WTC11 (cell line): Measurements from ENCODE around the gene FUCA1. TPM values are rescaled to one million over a fixed set of nuclear protein-coding genes. Genes with fewer than 3 reads are reported as not detected.

Experiments
- ATAC-seq: fragments of 200-7000 bp; cut with Tn5 transposase; 2 replicates; pipeline ENCODE4 v1.10.0; 2021; ENCODE audit warnings: mild to moderate bottlenecking, moderate library complexity
- CTCF ChIA-PET: fragments of 300-600 bp; sonication (Branson Sonifier 250); formaldehyde crosslinking; loops from one replicate; lab custom pipeline; 2021; ENCODE audit warnings: antibody characterized with exemption; lab: Charles Lee
- POLR2A ChIA-PET: fragments of 350-600 bp; sonication (Branson Sonifier 250); formaldehyde crosslinking; loops from one replicate; lab custom pipeline; 2021; ENCODE audit warnings: antibody characterized with exemption; lab: Charles Lee
- DNase-seq: peaks from one replicate; pipeline ENCODE4 v3.0.0; 2021; ENCODE audit warnings: low spot score
- H3K27ac Mint-ChIP-seq: 2 replicates; pipeline ENCODE4 v1.8.0; 2021; ENCODE audit warnings: mixed read lengths
- H3K27me3 Mint-ChIP-seq: 2 replicates; pipeline ENCODE4 v1.8.0; 2021; ENCODE audit warnings: low read depth, mild to moderate bottlenecking, moderate library complexity, mixed read lengths
- H3K36me3 Mint-ChIP-seq: 2 replicates; pipeline ENCODE4 v1.8.0; 2021; ENCODE audit warnings: mixed read lengths
- H3K4me1 Mint-ChIP-seq: 2 replicates; pipeline ENCODE4 v1.8.0; 2022; ENCODE audit warnings: mixed read lengths
- H3K4me3 Mint-ChIP-seq: 2 replicates; pipeline ENCODE4 v1.8.0; 2021; ENCODE audit warnings: mild to moderate bottlenecking, moderate library complexity, mixed read lengths
- H3K9me3 Mint-ChIP-seq: 2 replicates; pipeline ENCODE4 v1.8.0; 2021; ENCODE audit warnings: mixed read lengths
- FOXP1 ChIP-seq: sonication (generic); formaldehyde crosslinking; IDR thresholded peaks from 2 replicates; pipeline ENCODE4 v1.8.0; 2022; ENCODE audit warnings: missing genetic modification reagents, mild to moderate bottlenecking, moderate library complexity, borderline replicate concordance
- OVOL2 ChIP-seq: fragments of 250-450 bp; sonication (Bioruptor Pico); IDR thresholded peaks from 2 replicates; pipeline ENCODE4 v1.9.0; 2021; ENCODE audit warnings: mild to moderate bottlenecking, borderline replicate concordance
- SMAD3 ChIP-seq: sonication (generic); formaldehyde crosslinking; IDR thresholded peaks from 2 replicates; pipeline ENCODE4 v1.8.0; 2022; ENCODE audit warnings: missing genetic modification reagents, mild to moderate bottlenecking, borderline replicate concordance
- SMAD4 ChIP-seq: sonication (generic); formaldehyde crosslinking; IDR thresholded peaks from 2 replicates; pipeline ENCODE4 v1.8.0; 2022; ENCODE audit warnings: mild to moderate bottlenecking, missing genetic modification reagents
- SOX15 ChIP-seq: fragments of 250-450 bp; sonication (Bioruptor Pico); IDR thresholded peaks from 2 replicates; pipeline ENCODE4 v1.9.0; 2021; ENCODE audit warnings: mild to moderate bottlenecking
- ZNF138 ChIP-seq: sonication (generic); formaldehyde crosslinking; conservative IDR thresholded peaks from 2 replicates; pipeline ENCODE4 v1.8.1; 2022; ENCODE audit warnings: mild to moderate bottlenecking, moderate library complexity, missing genetic modification reagents
- total RNA-seq: library from RNA; stranded (reverse); gene quantifications from 3 replicates; pipeline ENCODE4 v1.2.3, GENCODE V29; 2021
- TF ChIP-seq, protein P1 (sequence below): sonication (generic); formaldehyde crosslinking; conservative IDR thresholded peaks from 2 replicates; pipeline ENCODE4 v1.8.1; 2023; ENCODE audit warnings: mild to moderate bottlenecking, low read depth, missing genetic modification reagents, moderate library complexity
- TF ChIP-seq, protein P2 (sequence below): sonication (generic); formaldehyde crosslinking; IDR thresholded peaks from 2 replicates; pipeline ENCODE4 v1.8.1; 2023; ENCODE audit warnings: mild to moderate bottlenecking, missing genetic modification reagents
- TF ChIP-seq, protein P3 (sequence below): sonication (generic); formaldehyde crosslinking; IDR thresholded peaks from 2 replicates; pipeline ENCODE4 v1.8.1; 2023; ENCODE audit warnings: mild to moderate bottlenecking, missing genetic modification reagents, moderate library complexity
- TF ChIP-seq, protein P4 (sequence below): fragments of 200-600 bp; IDR thresholded peaks from 2 replicates; pipeline ENCODE4 v1.8.0; 2022; ENCODE audit warnings: antibody characterized with exemption
- TF ChIP-seq, protein P5 (sequence below): sonication (generic); formaldehyde crosslinking; IDR thresholded peaks from 2 replicates; pipeline ENCODE4 v1.8.1; 2022; ENCODE audit warnings: missing genetic modification reagents, borderline replicate concordance
- TF ChIP-seq, protein P6 (sequence below): sonication (generic); formaldehyde crosslinking; IDR thresholded peaks from 2 replicates; pipeline ENCODE4 v1.8.0; 2023; ENCODE audit warnings: missing genetic modification reagents, mild to moderate bottlenecking, borderline replicate concordance
- TF ChIP-seq, protein P7 (sequence below): sonication (generic); formaldehyde crosslinking; IDR thresholded peaks from 2 replicates; pipeline ENCODE4 v1.8.0; 2022; ENCODE audit warnings: mild to moderate bottlenecking, missing genetic modification reagents
- TF ChIP-seq, protein P8 (sequence below): fragments of 250-450 bp; sonication (Bioruptor Pico); IDR thresholded peaks from 2 replicates; pipeline ENCODE4 v1.9.0; 2021; ENCODE audit warnings: mild to moderate bottlenecking

The FUCA1 gene
- total RNA-seq, 1 experiment from 2014 or later: 7.5 TPM

DNA sequence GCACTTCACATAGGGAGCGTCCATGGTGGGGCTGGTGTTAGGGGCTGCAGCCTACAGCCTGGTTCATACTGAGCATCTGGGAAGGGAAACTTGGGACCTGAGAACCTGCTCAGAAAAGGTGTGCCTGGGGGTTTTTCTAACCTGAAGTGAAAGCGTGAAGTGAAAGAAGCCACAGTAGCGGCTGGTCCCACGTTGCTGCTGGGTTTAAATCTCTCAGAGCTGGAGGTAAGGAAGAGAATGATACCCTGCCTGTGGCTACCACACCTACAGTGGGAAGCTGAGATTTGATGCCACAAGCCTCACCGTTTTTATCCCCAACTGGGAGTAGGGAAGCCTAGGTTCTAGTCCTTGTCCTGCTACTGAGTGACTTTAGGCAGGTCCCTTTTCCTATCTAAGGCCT, 21.0 kb upstream of the FUCA1 start:
- ChIA-PET POLR2A (no interaction called here), CTCF (interaction anchor here (0.6 to 1.0 kb wide), 2 partner anchors 78 to 123 kb away, joined by 3 read pairs; no protein-coding TSS in a partner anchor)
- H3K27ac Mint-ChIP-seq: no peak overlapping the region
- no peaks in the 10 kb centered on the region for H3K4me1 Mint-ChIP-seq
- H3K27me3 Mint-ChIP-seq: no peaks in the 10 kb centered on the region
- no peaks in the 10 kb centered on the region for H3K9me3 Mint-ChIP-seq
- H3K36me3 Mint-ChIP-seq: no peaks in the 10 kb centered on the region
- TF ChIP-seq, protein P1, sequence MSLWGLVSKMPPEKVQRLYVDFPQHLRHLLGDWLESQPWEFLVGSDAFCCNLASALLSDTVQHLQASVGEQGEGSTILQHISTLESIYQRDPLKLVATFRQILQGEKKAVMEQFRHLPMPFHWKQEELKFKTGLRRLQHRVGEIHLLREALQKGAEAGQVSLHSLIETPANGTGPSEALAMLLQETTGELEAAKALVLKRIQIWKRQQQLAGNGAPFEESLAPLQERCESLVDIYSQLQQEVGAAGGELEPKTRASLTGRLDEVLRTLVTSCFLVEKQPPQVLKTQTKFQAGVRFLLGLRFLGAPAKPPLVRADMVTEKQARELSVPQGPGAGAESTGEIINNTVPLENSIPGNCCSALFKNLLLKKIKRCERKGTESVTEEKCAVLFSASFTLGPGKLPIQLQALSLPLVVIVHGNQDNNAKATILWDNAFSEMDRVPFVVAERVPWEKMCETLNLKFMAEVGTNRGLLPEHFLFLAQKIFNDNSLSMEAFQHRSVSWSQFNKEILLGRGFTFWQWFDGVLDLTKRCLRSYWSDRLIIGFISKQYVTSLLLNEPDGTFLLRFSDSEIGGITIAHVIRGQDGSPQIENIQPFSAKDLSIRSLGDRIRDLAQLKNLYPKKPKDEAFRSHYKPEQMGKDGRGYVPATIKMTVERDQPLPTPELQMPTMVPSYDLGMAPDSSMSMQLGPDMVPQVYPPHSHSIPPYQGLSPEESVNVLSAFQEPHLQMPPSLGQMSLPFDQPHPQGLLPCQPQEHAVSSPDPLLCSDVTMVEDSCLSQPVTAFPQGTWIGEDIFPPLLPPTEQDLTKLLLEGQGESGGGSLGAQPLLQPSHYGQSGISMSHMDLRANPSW (CRISPR knock-in tag): no peak
- TF ChIP-seq, protein P2, sequence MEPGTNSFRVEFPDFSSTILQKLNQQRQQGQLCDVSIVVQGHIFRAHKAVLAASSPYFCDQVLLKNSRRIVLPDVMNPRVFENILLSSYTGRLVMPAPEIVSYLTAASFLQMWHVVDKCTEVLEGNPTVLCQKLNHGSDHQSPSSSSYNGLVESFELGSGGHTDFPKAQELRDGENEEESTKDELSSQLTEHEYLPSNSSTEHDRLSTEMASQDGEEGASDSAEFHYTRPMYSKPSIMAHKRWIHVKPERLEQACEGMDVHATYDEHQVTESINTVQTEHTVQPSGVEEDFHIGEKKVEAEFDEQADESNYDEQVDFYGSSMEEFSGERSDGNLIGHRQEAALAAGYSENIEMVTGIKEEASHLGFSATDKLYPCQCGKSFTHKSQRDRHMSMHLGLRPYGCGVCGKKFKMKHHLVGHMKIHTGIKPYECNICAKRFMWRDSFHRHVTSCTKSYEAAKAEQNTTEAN: no peak
- TF ChIP-seq, protein P3, sequence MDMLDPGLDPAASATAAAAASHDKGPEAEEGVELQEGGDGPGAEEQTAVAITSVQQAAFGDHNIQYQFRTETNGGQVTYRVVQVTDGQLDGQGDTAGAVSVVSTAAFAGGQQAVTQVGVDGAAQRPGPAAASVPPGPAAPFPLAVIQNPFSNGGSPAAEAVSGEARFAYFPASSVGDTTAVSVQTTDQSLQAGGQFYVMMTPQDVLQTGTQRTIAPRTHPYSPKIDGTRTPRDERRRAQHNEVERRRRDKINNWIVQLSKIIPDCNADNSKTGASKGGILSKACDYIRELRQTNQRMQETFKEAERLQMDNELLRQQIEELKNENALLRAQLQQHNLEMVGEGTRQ (CRISPR knock-in tag): no peak
- TF ChIP-seq, protein P4, sequence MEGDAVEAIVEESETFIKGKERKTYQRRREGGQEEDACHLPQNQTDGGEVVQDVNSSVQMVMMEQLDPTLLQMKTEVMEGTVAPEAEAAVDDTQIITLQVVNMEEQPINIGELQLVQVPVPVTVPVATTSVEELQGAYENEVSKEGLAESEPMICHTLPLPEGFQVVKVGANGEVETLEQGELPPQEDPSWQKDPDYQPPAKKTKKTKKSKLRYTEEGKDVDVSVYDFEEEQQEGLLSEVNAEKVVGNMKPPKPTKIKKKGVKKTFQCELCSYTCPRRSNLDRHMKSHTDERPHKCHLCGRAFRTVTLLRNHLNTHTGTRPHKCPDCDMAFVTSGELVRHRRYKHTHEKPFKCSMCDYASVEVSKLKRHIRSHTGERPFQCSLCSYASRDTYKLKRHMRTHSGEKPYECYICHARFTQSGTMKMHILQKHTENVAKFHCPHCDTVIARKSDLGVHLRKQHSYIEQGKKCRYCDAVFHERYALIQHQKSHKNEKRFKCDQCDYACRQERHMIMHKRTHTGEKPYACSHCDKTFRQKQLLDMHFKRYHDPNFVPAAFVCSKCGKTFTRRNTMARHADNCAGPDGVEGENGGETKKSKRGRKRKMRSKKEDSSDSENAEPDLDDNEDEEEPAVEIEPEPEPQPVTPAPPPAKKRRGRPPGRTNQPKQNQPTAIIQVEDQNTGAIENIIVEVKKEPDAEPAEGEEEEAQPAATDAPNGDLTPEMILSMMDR: no peak
- TF ChIP-seq FOXP1 (CRISPR knock-in tag) (no peak), SMAD3 (CRISPR knock-in tag) (no peak), SMAD4 (CRISPR knock-in tag) (no peak), SOX15 (no peak), ZNF138 (CRISPR knock-in tag) (no peak), OVOL2 (no peak)
- TF ChIP-seq, protein P5, sequence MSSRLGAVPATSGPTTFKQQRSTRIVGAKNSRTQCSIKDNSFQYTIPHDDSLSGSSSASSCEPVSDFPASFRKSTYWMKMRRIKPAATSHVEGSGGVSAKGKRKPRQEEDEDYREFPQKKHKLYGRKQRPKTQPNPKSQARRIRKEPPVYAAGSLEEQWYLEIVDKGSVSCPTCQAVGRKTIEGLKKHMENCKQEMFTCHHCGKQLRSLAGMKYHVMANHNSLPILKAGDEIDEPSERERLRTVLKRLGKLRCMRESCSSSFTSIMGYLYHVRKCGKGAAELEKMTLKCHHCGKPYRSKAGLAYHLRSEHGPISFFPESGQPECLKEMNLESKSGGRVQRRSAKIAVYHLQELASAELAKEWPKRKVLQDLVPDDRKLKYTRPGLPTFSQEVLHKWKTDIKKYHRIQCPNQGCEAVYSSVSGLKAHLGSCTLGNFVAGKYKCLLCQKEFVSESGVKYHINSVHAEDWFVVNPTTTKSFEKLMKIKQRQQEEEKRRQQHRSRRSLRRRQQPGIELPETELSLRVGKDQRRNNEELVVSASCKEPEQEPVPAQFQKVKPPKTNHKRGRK: no peak
- TF ChIP-seq, protein P6, sequence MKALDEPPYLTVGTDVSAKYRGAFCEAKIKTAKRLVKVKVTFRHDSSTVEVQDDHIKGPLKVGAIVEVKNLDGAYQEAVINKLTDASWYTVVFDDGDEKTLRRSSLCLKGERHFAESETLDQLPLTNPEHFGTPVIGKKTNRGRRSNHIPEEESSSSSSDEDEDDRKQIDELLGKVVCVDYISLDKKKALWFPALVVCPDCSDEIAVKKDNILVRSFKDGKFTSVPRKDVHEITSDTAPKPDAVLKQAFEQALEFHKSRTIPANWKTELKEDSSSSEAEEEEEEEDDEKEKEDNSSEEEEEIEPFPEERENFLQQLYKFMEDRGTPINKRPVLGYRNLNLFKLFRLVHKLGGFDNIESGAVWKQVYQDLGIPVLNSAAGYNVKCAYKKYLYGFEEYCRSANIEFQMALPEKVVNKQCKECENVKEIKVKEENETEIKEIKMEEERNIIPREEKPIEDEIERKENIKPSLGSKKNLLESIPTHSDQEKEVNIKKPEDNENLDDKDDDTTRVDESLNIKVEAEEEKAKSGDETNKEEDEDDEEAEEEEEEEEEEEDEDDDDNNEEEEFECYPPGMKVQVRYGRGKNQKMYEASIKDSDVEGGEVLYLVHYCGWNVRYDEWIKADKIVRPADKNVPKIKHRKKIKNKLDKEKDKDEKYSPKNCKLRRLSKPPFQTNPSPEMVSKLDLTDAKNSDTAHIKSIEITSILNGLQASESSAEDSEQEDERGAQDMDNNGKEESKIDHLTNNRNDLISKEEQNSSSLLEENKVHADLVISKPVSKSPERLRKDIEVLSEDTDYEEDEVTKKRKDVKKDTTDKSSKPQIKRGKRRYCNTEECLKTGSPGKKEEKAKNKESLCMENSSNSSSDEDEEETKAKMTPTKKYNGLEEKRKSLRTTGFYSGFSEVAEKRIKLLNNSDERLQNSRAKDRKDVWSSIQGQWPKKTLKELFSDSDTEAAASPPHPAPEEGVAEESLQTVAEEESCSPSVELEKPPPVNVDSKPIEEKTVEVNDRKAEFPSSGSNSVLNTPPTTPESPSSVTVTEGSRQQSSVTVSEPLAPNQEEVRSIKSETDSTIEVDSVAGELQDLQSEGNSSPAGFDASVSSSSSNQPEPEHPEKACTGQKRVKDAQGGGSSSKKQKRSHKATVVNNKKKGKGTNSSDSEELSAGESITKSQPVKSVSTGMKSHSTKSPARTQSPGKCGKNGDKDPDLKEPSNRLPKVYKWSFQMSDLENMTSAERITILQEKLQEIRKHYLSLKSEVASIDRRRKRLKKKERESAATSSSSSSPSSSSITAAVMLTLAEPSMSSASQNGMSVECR (CRISPR knock-in tag): no peak
- TF ChIP-seq, protein P7, sequence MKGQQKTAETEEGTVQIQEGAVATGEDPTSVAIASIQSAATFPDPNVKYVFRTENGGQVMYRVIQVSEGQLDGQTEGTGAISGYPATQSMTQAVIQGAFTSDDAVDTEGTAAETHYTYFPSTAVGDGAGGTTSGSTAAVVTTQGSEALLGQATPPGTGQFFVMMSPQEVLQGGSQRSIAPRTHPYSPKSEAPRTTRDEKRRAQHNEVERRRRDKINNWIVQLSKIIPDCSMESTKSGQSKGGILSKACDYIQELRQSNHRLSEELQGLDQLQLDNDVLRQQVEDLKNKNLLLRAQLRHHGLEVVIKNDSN: no peak
- TF ChIP-seq, protein P8, sequence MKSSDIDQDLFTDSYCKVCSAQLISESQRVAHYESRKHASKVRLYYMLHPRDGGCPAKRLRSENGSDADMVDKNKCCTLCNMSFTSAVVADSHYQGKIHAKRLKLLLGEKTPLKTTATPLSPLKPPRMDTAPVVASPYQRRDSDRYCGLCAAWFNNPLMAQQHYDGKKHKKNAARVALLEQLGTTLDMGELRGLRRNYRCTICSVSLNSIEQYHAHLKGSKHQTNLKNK (CRISPR knock-in tag): no peak
- TF ChIP-seq, all 79 proteins: peak for 0
- H3K4me3 Mint-ChIP-seq: no peak overlapping the region
- ATAC-seq (no peak), DNase-seq (no peak)
